Colonic mucosa (tissue), 4 donors: ENCODE results near the gene EPB41L1. TPM values are rescaled to one million over a fixed set of nuclear protein-coding genes. Genes with fewer than 3 reads are reported as not detected.
"Not testable (repeated sequence)": the region's sequence is repeated elsewhere in the genome, so short reads cannot be mapped to it uniquely, and the experiment has no call there.

Experiments used
- DNase-seq: peaks from one replicate; pipeline ENCODE4 v3.0.0-alpha.2; 2020
- H3K27ac ChIP-seq: fragments of 200-600 bp; one replicate; pipeline ENCODE4 v1.8.0; 2021
- H3K27me3 ChIP-seq: fragments of 200-600 bp; one replicate; pipeline ENCODE4 v1.8.0; 2021
- H3K36me3 ChIP-seq: fragments of 200-600 bp; one replicate; pipeline ENCODE4 v1.8.0; 2021
- H3K4me1 ChIP-seq: fragments of 200-600 bp; one replicate; pipeline ENCODE4 v1.8.0; 2021; ENCODE audit warnings: mild to moderate bottlenecking
- H3K4me3 ChIP-seq: fragments of 200-600 bp; one replicate; pipeline ENCODE4 v1.8.0; 2021
- H3K9ac ChIP-seq, 2 donors: one replicate each; pipeline ENCODE4 v1.7.0; 2013; ENCODE audit warnings: control low read depth in 2 of 2, low read depth in 2 of 2, low read length in 2 of 2
- H3K9me3 ChIP-seq: fragments of 200-600 bp; one replicate; pipeline ENCODE4 v1.8.0; 2021
- CTCF ChIP-seq: fragments of 200-600 bp; IDR thresholded peaks from one replicate; pipeline ENCODE4 v1.8.0; 2022; ENCODE audit warnings: antibody characterized with exemption, mild to moderate bottlenecking
- intact Hi-C: fragments of 100-400 bp; cut with DNase I; formaldehyde crosslinking; loops from one replicate; pipeline ENCODE4 v1.14.1; 2022
- total RNA-seq, 2 donors: library from RNA; stranded (reverse); fragmentation: NEBNext Ultra II Directional in 1 of 2; extraction: Animal tissue kit (Norgen Biotek cat#: 25700) in 1 of 2; gene quantifications; one replicate each; pipeline ENCODE4 v1.2.1, GENCODE V29; 2021
- donor health status: healthy.
- donor health status: DM: no; HTN: no; CAD: no.
- donor health status: DM: no; HTN: no; CAD: no.

Gene EPB41L1
- total RNA-seq, 2 donors from 2014 or later = 40.3 to 59.2 TPM

- H3K27me3 ChIP-seq = no peaks in the 10 kb centered on the region
- H3K27ac ChIP-seq = no peak overlapping the region
- TF ChIP-seq CTCF = no peak
- no peak overlapping the region for H3K4me3 ChIP-seq
- H3K4me1 ChIP-seq = no peaks in the 10 kb centered on the region
- no peaks in the 10 kb centered on the region for H3K9me3 ChIP-seq
- intact Hi-C loops = loop anchor here (10.0 kb wide), 1 partner anchor 68 kb away; no protein-coding TSS in a partner anchor
- DNase-seq = no peak
- no peaks in the 10 kb centered on the region for H3K36me3 ChIP-seq
- no peak overlapping the region for H3K9ac ChIP-seq
Measured at GRCh38 chr20:36132802-36133211, 21.7 kb upstream of the EPB41L1 start.

GRCh38 chr20:36133821-36134220 is 20.7 kb upstream of the EPB41L1 start:
- no peak overlapping the region for H3K27ac ChIP-seq
- DNase-seq = no peak
- no peaks in the 10 kb centered on the region for H3K27me3 ChIP-seq
- H3K36me3 ChIP-seq = no peaks in the 10 kb centered on the region
- no peaks in the 10 kb centered on the region for H3K9me3 ChIP-seq
- intact Hi-C loops = loop anchor here (10.0 kb wide), 1 partner anchor 69 kb away; no protein-coding TSS in a partner anchor
- no peak overlapping the region for H3K4me3 ChIP-seq
- no peaks in the 10 kb centered on the region for H3K4me1 ChIP-seq
- no peak overlapping the region for H3K9ac ChIP-seq
- no peak for TF ChIP-seq CTCF

GRCh38 chr20:36135159-36135558 is 19.4 kb upstream of the EPB41L1 start:
- Histone ChIP-seq H3K27ac (no peak overlapping the region), H3K9ac (no peak overlapping the region), H3K4me1 (no peaks in the 10 kb centered on the region), H3K4me3 (no peak overlapping the region), H3K36me3 (no peaks in the 10 kb centered on the region), H3K9me3 (no peaks in the 10 kb centered on the region), H3K27me3 (no peaks in the 10 kb centered on the region)
- no peak for DNase-seq
- intact Hi-C loops = loop anchor here (10.0 kb wide), 1 partner anchor 70 kb away; no protein-coding TSS in a partner anchor
- TF ChIP-seq CTCF = no peak

- intact Hi-C loops = loop anchor here (10.0 kb wide), 1 partner anchor 71 kb away; no protein-coding TSS in a partner anchor
Measured at GRCh38 chr20:36135821-36136220, 18.7 kb upstream of the EPB41L1 start.

GRCh38 chr20:36137313-36137712 is 17.2 kb upstream of the EPB41L1 start:
- H3K4me1 ChIP-seq, H3K36me3 ChIP-seq, H3K9ac ChIP-seq, H3K4me3 ChIP-seq, H3K27ac ChIP-seq, H3K27me3 ChIP-seq, DNase-seq, H3K9me3 ChIP-seq: not testable (repeated sequence)
- intact Hi-C loops = loop anchor here (10.0 kb wide), 1 partner anchor 73 kb away; no protein-coding TSS in a partner anchor

More at GRCh38 chr20:36135821-36136220, 18.7 kb upstream of the EPB41L1 start:
- no peaks in the 10 kb centered on the region for H3K4me1 ChIP-seq
- H3K27ac ChIP-seq = no peak overlapping the region
- no peak for TF ChIP-seq CTCF
- no peak overlapping the region for H3K4me3 ChIP-seq
- H3K9me3 ChIP-seq = no peaks in the 10 kb centered on the region
- H3K27me3 ChIP-seq = no peaks in the 10 kb centered on the region
- DNase-seq = no peak
- no peaks in the 10 kb centered on the region for H3K36me3 ChIP-seq
- no peak overlapping the region for H3K9ac ChIP-seq

GRCh38 chr20:36141310-36141709 is 13.2 kb upstream of the EPB41L1 start:
- intact Hi-C loops = no loop called here
- no peak for DNase-seq
- H3K4me3 ChIP-seq = no peak overlapping the region
- no peaks in the 10 kb centered on the region for H3K27me3 ChIP-seq
- no peak for TF ChIP-seq CTCF
- H3K9ac ChIP-seq = no peak overlapping the region
- H3K9me3 ChIP-seq = no peaks in the 10 kb centered on the region
- no peak overlapping the region for H3K27ac ChIP-seq
- H3K4me1 ChIP-seq = no peaks in the 10 kb centered on the region
- H3K36me3 ChIP-seq = no peaks in the 10 kb centered on the region
